Forelimb muscle (tissue), 1 donor: ENCODE data around the gene COA7. TPM values are rescaled to one million over a fixed set of nuclear protein-coding genes. Genes with fewer than 3 reads are reported as not detected.

Experiments used
- DNase-seq: peaks from one replicate; pipeline ENCODE4 v3.0.0-alpha.2; 2013; ENCODE audit warnings: low read depth
- polyA plus RNA-seq: library from polyadenylated mRNA; unstranded; fragments of 120-200 nt; gene quantifications from one replicate; pipeline ENCODE4 v1.2.1, GENCODE V29; 2013; ENCODE audit not compliant: insufficient read length

The COA7 gene
- polyA plus RNA-seq, 1 donor = 18.8 TPM

DNA sequence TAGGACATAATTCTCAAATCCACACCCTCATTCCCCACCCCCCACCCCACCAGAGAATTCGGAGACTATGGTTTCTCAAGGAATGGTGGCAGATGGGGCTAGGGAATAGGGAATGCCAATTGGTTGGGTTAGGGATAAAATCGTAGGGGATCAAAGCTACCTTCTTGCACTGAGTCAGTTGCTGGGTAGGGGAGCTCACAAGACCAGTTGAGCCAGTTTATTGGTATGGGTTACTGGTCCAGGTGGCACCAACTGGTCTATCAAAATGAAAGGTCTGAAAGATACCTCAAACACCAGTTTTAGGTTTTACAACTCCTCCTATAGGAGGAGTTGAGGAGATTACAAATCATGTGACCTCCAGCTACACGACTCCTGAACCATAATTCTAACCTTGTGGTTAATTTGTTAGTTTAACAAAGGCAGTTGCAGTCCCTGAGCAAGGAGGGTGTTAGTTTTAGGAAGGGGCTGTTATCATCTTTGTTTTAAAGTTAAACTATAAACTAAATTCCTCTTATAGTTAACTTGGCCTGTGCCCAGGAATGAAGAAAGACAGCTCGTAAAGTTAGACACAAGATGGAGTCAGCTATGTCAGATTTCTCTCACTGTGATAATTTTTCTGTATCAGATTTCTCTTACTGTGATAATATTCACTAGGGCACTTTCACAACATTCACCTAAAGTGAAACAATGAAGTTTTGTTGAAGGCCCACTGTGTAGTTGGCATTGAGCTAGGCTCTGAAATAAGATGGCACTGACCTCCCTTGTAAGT is 62.6 kb downstream of the COA7 start:
- no peak for DNase-seq

Other genes starting within 250 kb of the COA7 start
- gene TUT4, start 145.3 kb downstream of the COA7 start, polyA plus RNA-seq = 88.4 TPM
- gene GPX7, start 96.0 kb downstream of the COA7 start, polyA plus RNA-seq = 150 TPM
- 3.9 TPM for gene SHISAL2A, start 65.2 kb downstream of the COA7 start, polyA plus RNA-seq
- 37.4 TPM for gene ZYG11B, start 28.1 kb upstream of the COA7 start, polyA plus RNA-seq
- 0.05 TPM for gene ZYG11A, start 144.4 kb upstream of the COA7 start, polyA plus RNA-seq
- gene ECHDC2, start 223.4 kb upstream of the COA7 start, polyA plus RNA-seq = 111 TPM
- 80.1 TPM for gene SCP2, start 228.9 kb upstream of the COA7 start, polyA plus RNA-seq